22Rv1 (cell line): Measurements from ENCODE around the gene SERPINB1.
"Not testable (repeated sequence)": the region's sequence is repeated elsewhere in the genome, so short reads cannot be mapped to it uniquely, and the experiment has no call there.

Source experiments
- H3K27ac ChIP-seq: fragments of 450-650 bp; 2 replicates; pipeline ENCODE4 v1.5.1; 2017
- CTCF ChIP-seq: fragments of 450-650 bp; IDR thresholded peaks from 2 replicates; pipeline ENCODE4 v1.5.1; 2017; ENCODE audit warnings: mild to moderate bottlenecking
- ZFX ChIP-seq: fragments of 450-650 bp; IDR thresholded peaks from 2 replicates; pipeline ENCODE4 v1.6.1; 2017; ENCODE audit warnings: antibody characterized with exemption, borderline replicate concordance

The SERPINB1 gene

GRCh38 chr6:2841264-2842138, at the start of gene SERPINB1:
SERPINB1 (minus strand) TSS chr6:2841863; CDS start chr6:2840586, 1,277 bp downstream.
- peak within 1 kb of the TSS; percentile 96 for H3K27ac ChIP-seq
- TF ChIP-seq ZFX (no peak), CTCF (no peak)

GRCh38 chr6:2890976-2891767, 49.5 kb upstream of the SERPINB1 start:
- no peak for TF ChIP-seq ZFX
- TF ChIP-seq CTCF, result no peak
- H3K27ac ChIP-seq, result no peak overlapping the region

GRCh38 chr6:2885967-2886735, 44.5 kb upstream of the SERPINB1 start:
- TF ChIP-seq CTCF (no peak), ZFX (no peak)
- no peak overlapping the region for H3K27ac ChIP-seq

- TF ChIP-seq CTCF, result no peak
- no peak for TF ChIP-seq ZFX
Observed at GRCh38 chr6:2884804-2885203, 43.1 kb upstream of the SERPINB1 start.

GRCh38 chr6:2883673-2884072, 42.0 kb upstream of the SERPINB1 start:
- no peak overlapping the region for H3K27ac ChIP-seq
- TF ChIP-seq ZFX, result no peak
- no peak for TF ChIP-seq CTCF

More at GRCh38 chr6:2884804-2885203, 43.1 kb upstream of the SERPINB1 start:
- H3K27ac ChIP-seq, result no peak overlapping the region

- H3K27ac ChIP-seq, result no peak overlapping the region
- no peak for TF ChIP-seq CTCF
- TF ChIP-seq ZFX, result no peak
Observed at GRCh38 chr6:2881423-2881822, 39.8 kb upstream of the SERPINB1 start.

GRCh38 chr6:2880156-2880555, 38.5 kb upstream of the SERPINB1 start:
- H3K27ac ChIP-seq, result not testable (repeated sequence)
